ENCODE data around the gene CCNF.

Gene CCNF

DNA sequence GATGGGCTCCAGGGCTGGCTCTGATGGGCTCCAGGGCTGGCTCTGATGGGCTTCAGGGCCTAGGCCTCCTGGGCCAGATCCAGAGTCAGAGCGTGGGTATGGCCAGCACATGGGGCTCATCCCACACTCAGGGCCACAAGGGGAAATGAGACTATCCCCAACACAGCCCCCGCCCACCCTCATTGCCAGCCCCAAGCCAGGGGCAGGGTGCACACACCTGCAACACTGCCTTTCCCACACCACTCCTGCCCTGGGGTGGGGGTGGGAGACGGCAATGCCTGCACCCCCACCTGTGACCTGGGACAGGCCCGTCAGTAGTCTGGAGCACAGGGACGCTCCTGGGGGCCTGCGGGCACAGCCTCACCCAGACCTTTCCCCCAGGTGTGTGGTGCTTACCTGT is 70.2 kb downstream of the CCNF start:
- Histone ChIP-seq H3K36me3 (ENCODE audit: control insufficient read depth in 2 of 2, insufficient read depth in 1 of 2, low read length in 2 of 2) (peaks cover 0 to 39% of the 10 kb centered on the region in 2 experiments; a peak in 1 of 3 replicates), H3K27ac (ENCODE audit: extremely low read depth, low read depth, low read length) (no peak overlapping the region), H3K4me1 (ENCODE audit: control insufficient read depth, insufficient read depth, low read length) (peaks cover 7% of the 10 kb centered on the region), H3K4me3 (ENCODE audit: low read depth, low read length) (no peak overlapping the region), H3K9me3 (ENCODE audit: control insufficient read depth, insufficient read depth, low read depth, low read length) (no peaks in the 10 kb centered on the region)
- TF ChIP-seq ZNF10 (tag by site-specific recombination; IDR thresholded peaks at IDR 0.05) (no peak), SALL2 (tag by site-specific recombination; IDR thresholded peaks at IDR 0.05; ENCODE audit: borderline replicate concordance) (no peak), ZNF121 (tag by site-specific recombination; IDR thresholded peaks at IDR 0.05) (no peak), ZBTB17 (tag by site-specific recombination; IDR thresholded peaks at IDR 0.05) (no peak), ZNF792 (tag by site-specific recombination; IDR thresholded peaks at IDR 0.05) (no peak), ZNF19 (tag by site-specific recombination; IDR thresholded peaks at IDR 0.05; ENCODE audit: low read depth) (no peak), ZNF600 (tag by site-specific recombination; IDR thresholded peaks at IDR 0.05) (no peak), ZNF214 (tag by site-specific recombination; IDR thresholded peaks at IDR 0.05; ENCODE audit: borderline replicate concordance) (no peak), ZNF423 (tag by site-specific recombination; IDR thresholded peaks at IDR 0.05) (no peak), ZNF596 (tag by site-specific recombination; IDR thresholded peaks at IDR 0.05) (no peak), MYNN (tag by site-specific recombination; IDR thresholded peaks at IDR 0.05; ENCODE audit: borderline replicate concordance) (no peak), ZNF341 (tag by site-specific recombination; IDR thresholded peaks at IDR 0.05; ENCODE audit: low read depth) (no peak)
- TF ChIP-seq, protein P1, sequence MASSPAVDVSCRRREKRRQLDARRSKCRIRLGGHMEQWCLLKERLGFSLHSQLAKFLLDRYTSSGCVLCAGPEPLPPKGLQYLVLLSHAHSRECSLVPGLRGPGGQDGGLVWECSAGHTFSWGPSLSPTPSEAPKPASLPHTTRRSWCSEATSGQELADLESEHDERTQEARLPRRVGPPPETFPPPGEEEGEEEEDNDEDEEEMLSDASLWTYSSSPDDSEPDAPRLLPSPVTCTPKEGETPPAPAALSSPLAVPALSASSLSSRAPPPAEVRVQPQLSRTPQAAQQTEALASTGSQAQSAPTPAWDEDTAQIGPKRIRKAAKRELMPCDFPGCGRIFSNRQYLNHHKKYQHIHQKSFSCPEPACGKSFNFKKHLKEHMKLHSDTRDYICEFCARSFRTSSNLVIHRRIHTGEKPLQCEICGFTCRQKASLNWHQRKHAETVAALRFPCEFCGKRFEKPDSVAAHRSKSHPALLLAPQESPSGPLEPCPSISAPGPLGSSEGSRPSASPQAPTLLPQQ (tag by site-specific recombination; IDR thresholded peaks at IDR 0.05): no peak
- TF ChIP-seq, protein P2, sequence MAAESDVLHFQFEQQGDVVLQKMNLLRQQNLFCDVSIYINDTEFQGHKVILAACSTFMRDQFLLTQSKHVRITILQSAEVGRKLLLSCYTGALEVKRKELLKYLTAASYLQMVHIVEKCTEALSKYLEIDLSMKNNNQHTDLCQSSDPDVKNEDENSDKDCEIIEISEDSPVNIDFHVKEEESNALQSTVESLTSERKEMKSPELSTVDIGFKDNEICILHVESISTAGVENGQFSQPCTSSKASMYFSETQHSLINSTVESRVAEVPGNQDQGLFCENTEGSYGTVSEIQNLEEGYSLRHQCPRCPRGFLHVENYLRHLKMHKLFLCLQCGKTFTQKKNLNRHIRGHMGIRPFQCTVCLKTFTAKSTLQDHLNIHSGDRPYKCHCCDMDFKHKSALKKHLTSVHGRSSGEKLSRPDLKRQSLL (tag by site-specific recombination; IDR thresholded peaks at IDR 0.05): no peak
- TF ChIP-seq, protein P3, sequence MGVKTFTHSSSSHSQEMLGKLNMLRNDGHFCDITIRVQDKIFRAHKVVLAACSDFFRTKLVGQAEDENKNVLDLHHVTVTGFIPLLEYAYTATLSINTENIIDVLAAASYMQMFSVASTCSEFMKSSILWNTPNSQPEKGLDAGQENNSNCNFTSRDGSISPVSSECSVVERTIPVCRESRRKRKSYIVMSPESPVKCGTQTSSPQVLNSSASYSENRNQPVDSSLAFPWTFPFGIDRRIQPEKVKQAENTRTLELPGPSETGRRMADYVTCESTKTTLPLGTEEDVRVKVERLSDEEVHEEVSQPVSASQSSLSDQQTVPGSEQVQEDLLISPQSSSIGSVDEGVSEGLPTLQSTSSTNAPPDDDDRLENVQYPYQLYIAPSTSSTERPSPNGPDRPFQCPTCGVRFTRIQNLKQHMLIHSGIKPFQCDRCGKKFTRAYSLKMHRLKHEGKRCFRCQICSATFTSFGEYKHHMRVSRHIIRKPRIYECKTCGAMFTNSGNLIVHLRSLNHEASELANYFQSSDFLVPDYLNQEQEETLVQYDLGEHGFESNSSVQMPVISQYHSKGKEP (tag by site-specific recombination; IDR thresholded peaks at IDR 0.05): no peak
- TF ChIP-seq, protein P4, sequence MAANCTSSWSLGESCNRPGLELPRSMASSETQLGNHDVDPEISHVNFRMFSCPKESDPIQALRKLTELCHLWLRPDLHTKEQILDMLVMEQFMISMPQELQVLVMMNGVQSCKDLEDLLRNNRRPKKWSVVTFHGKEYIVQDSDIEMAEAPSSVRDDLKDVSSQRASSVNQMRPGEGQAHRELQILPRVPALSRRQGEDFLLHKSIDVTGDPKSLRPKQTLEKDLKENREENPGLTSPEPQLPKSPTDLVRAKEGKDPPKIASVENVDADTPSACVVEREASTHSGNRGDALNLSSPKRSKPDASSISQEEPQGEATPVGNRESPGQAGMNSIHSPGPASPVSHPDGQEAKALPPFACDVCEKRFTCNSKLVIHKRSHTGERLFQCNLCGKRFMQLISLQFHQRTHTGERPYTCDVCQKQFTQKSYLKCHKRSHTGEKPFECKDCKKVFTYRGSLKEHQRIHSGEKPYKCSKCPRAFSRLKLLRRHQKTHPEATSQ (tag by site-specific recombination; IDR thresholded peaks at IDR 0.05): no peak
- ChIA-PET CTCF (interaction anchor here (2.6 kb wide), 1 partner anchor 304 kb away, joined by 28 read pairs; the partner anchor contains the start of gene CASKIN1), POLR2A (interaction anchor here (0.6 kb wide), 1 partner anchor 44 kb away, joined by 3 read pairs; no protein-coding TSS in a partner anchor)

DNA sequence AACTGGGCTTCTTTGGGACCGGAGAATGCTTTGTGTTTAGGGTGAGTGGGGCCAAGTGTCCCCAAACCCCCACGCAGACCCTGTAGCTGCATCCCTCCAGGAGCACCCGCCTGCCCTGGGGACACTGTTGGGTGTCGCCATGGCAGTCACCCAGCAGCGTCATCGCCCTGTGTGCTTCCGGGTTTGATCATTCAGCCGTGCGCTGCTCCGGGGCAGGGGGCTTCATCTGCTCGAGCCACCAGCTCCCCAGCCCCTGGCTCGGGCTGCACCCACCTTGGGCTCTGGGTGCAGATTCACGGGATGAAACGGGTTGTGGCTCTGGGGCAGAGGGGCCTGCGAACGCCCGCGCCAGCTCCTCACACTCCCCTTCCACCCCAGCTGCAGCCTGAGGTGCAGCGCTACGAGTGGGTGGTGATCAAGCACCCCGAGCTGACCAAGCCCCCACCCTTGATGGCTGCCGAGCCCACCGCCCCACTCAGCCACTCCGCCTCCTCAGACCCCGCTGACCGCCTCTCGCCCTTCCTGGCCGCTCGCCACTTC is 70.7 kb downstream of the CCNF start:
- no peaks in the 10 kb centered on the region for H3K9me3 ChIP-seq (ENCODE audit: control insufficient read depth, insufficient read depth, low read depth, low read length)
- CTCF ChIA-PET: interaction anchor here (0.6 to 2.6 kb wide), 2 partner anchors 32 to 305 kb away, joined by 3 to 28 read pairs; partner anchors contain the start of gene CASKIN1
- no peak overlapping the region for H3K27ac ChIP-seq (ENCODE audit: extremely low read depth, low read depth, low read length)
- H3K4me3 ChIP-seq (ENCODE audit: low read depth, low read length): no peak overlapping the region
- H3K36me3 ChIP-seq (ENCODE audit: control insufficient read depth in 2 of 2, insufficient read depth in 1 of 2, low read length in 2 of 2): peaks cover 0 to 39% of the 10 kb centered on the region in 2 experiments; a peak in 1 of 3 replicates
- POLR2A ChIA-PET: interaction anchor here (0.6 kb wide), 1 partner anchor 45 kb away, joined by 3 read pairs; no protein-coding TSS in a partner anchor
- peaks cover 7% of the 10 kb centered on the region for H3K4me1 ChIP-seq (ENCODE audit: control insufficient read depth, insufficient read depth, low read length)
- TF ChIP-seq WT1 (tag by site-specific recombination; IDR thresholded peaks at IDR 0.05): no peak
- TF ChIP-seq PRDM1 (tag by site-specific recombination; IDR thresholded peaks at IDR 0.05): no peak
- no peak for TF ChIP-seq YY1 (tag by site-specific recombination; IDR thresholded peaks at IDR 0.05)
- TF ChIP-seq HOXD13 (CRISPR knock-in tag; IDR thresholded peaks at IDR 0.05; ENCODE audit: borderline replicate concordance): no peak
- no peak for TF ChIP-seq SCRT2 (tag by site-specific recombination; IDR thresholded peaks at IDR 0.05)
- no peak for TF ChIP-seq ZNF610 (tag by site-specific recombination; IDR thresholded peaks at IDR 0.05; ENCODE audit: borderline replicate concordance)
- no peak for TF ChIP-seq ZBTB20 (tag by site-specific recombination; IDR thresholded peaks at IDR 0.05)
- TF ChIP-seq, protein P3 (tag by site-specific recombination; IDR thresholded peaks at IDR 0.05): no peak
- no peak for TF ChIP-seq OVOL3 (tag by site-specific recombination; IDR thresholded peaks at IDR 0.05)
- TF ChIP-seq, protein P5, sequence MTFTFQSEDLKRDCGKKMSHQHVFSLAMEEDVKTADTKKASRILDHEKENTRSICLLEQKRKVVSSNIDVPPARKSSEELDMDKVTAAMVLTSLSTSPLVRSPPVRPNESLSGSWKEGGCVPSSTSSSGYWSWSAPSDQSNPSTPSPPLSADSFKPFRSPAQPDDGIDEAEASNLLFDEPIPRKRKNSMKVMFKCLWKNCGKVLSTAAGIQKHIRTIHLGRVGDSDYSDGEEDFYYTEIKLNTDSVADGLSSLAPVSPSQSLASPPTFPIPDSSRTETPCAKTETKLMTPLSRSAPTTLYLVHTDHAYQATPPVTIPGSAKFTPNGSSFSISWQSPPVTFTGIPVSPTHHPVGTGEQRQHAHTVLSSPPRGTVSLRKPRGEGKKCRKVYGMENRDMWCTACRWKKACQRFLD (tag by site-specific recombination; IDR thresholded peaks at IDR 0.05): no peak
- no peak for TF ChIP-seq ZBTB21 (tag by site-specific recombination; IDR thresholded peaks at IDR 0.05)
- no peak for TF ChIP-seq ZNF157 (tag by site-specific recombination; IDR thresholded peaks at IDR 0.05)
- no peak for TF ChIP-seq SP7 (tag by site-specific recombination; IDR thresholded peaks at IDR 0.05)

Data from HEK293 (cell line).